Measurements from ENCODE around the gene DGKI. TPM values are rescaled to one million over a fixed set of nuclear protein-coding genes. Genes with fewer than 3 reads are reported as not detected.

Gene DGKI
- total RNA-seq, 4 donors from 2014 or later: 0.98 to 7.3 (median 2.7) TPM

- TF ChIP-seq CTCF (IDR thresholded peaks at IDR 0.05; ENCODE audit: low read depth): no peak
These were observed 473.3 kb downstream of the DGKI start for GRCh38 chr7:137373507-137373906.

GRCh38 chr7:137371616-137372015, 475.2 kb downstream of the DGKI start:
- TF ChIP-seq CTCF (IDR thresholded peaks at IDR 0.05; ENCODE audit: low read depth): no peak

GRCh38 chr7:137366995-137367394, 479.8 kb downstream of the DGKI start:
- TF ChIP-seq CTCF (IDR thresholded peaks at IDR 0.05; ENCODE audit: low read depth): no peak

- TF ChIP-seq CTCF (IDR thresholded peaks at IDR 0.05; ENCODE audit: low read depth): no peak
These were observed 483.1 kb downstream of the DGKI start for GRCh38 chr7:137363683-137364082.

GRCh38 chr7:137360087-137360679, 486.6 kb downstream of the DGKI start:
- TF ChIP-seq CTCF (IDR thresholded peaks at IDR 0.05; ENCODE audit: low read depth): no peak

- no peak for TF ChIP-seq CTCF (IDR thresholded peaks at IDR 0.05; ENCODE audit: low read depth)
These were observed 491.8 kb downstream of the DGKI start for GRCh38 chr7:137354961-137355360.

- TF ChIP-seq CTCF (IDR thresholded peaks at IDR 0.05; ENCODE audit: low read depth): no peak
These were observed 492.4 kb downstream of the DGKI start for GRCh38 chr7:137354396-137354795.

Data from subcutaneous adipose tissue (tissue), 4 donors.